GM10266 (cell line): ENCODE results near the gene SUFU.
A peak's percentile ranks its signal among the peaks of the same experiment; 100 is the strongest.

Experiments
- DNase-seq: peaks from one replicate; pipeline ENCODE4 v3.0.0; 2012; ENCODE audit errors: extremely low spot score
- TF ChIP-seq, protein P1 (sequence below): IDR thresholded peaks from 2 replicates; pipeline ENCODE4 v1.5.1; 2012; ENCODE audit warnings: mild to moderate bottlenecking, low read depth; ENCODE audit not compliant: control insufficient read depth, insufficient read depth; ENCODE audit errors: missing control alignments

The SUFU gene

DNA sequence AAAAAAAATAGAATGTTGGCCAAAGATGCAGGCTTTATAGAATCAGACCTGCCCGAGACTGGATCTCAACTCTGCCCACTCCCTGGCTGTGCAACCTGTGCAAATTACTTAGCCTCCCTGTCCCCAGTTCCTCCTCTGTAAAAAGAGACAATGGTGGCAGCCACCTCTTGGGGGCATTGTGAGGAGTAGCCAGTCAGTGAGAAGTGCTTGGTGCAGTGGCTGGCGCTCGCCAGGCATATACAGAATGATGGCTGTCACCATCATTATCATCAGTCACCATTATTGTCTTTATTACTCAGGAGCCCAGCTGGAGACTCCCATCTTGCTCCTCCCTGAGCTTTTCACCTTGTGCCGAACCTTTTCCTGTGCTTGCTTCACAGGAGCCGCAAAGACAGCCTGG, 111.1 kb downstream of the SUFU start:
- TF ChIP-seq, protein P1, sequence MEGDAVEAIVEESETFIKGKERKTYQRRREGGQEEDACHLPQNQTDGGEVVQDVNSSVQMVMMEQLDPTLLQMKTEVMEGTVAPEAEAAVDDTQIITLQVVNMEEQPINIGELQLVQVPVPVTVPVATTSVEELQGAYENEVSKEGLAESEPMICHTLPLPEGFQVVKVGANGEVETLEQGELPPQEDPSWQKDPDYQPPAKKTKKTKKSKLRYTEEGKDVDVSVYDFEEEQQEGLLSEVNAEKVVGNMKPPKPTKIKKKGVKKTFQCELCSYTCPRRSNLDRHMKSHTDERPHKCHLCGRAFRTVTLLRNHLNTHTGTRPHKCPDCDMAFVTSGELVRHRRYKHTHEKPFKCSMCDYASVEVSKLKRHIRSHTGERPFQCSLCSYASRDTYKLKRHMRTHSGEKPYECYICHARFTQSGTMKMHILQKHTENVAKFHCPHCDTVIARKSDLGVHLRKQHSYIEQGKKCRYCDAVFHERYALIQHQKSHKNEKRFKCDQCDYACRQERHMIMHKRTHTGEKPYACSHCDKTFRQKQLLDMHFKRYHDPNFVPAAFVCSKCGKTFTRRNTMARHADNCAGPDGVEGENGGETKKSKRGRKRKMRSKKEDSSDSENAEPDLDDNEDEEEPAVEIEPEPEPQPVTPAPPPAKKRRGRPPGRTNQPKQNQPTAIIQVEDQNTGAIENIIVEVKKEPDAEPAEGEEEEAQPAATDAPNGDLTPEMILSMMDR: no peak
- no peak for DNase-seq

DNA sequence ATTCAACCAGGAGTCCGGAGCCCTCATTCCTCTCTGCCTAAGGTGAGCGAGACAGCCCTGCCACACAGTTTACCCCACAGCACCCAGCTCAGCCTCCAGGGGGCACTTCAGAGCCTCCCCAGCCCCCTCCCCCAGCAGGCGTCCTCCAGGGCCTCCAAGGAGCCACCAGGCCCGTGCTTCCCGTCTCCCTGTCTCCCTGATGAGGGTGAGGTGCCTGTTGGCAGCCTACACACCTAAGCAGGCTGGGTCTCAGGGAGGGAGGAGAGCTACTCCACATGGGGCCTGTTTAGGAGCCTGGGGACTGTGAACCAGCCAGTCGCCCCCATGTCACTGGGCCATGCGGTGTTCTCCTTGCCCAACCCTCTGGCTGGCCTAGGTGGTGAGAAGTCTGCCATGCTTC, 111.6 kb downstream of the SUFU start:
- TF ChIP-seq, protein P1: no peak
- no peak for DNase-seq

DNA sequence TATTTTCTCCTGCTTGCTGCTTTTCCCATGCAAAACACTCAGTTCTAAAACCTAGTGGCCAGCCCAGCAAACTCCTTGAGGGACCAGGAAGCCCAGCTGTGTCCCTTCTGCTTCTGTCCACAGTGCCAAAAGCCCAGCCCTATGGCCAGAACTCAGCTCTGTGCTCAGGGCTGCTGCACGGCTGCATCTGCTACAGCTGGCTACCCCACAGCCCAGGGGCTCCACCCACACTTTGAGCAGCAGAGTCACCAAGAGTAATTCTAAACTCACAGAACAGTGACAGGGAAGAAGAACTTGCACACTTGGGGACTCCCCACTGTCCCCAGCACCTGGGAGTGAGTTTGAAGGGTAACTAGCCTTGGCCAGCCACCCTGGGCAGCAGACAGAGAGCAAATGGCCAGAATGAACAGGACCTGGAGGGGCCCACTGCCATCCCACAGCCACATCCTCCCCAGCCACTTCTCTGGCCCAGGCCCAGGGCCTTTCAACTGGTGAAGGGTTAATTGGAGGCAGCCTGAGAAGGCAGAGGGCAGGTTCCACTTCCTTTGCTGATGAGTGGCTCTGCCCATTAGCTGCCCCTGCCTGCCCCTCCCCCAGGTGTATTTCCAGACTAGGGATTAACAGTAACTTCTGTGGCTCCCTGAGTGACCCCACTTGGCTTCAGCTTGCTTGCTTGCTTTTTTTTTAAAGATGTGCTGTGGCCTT, 112.4 kb downstream of the SUFU start:
- peak; percentile 78 for DNase-seq
- TF ChIP-seq, protein P1: no peak

DNA sequence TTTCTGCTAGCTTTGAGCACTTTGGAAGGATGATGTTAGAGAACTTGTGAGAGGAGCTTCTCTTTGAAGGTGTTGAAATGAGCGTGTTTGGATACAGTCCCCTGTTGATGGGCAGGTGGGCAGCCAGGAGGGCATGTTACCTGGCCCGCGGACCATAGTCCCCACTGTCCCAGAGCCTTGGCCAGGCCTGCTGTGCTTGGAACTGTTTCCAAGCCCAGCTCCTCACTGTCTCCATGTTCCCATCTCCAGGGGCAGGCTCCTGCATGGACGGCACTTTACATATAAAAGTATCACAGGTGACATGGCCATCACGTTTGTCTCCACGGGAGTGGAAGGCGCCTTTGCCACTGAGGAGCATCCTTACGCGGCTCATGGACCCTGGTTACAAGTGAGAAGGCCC, 113.3 kb downstream of the SUFU start:
- DNase-seq: no peak
- TF ChIP-seq, protein P1: no peak

DNA sequence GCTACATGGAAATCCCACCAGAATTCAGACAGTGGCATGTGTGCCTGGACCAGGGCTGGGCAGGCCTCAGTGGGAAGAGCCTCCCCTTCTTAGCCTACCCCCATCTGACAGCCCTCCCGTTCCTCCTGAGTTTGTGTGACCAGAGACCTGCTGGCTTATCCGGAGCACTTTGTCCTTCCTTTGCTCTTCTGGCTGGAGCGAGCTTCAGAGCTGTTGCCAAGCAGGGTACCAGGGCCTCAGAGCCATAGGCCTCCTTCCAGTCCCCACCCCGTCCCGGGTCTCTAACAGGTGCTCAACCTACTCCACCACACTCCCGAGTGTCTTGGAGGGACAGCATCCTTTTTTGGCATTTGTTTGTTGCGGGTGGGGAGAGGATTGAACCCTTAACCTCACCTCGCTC, 114.0 kb downstream of the SUFU start:
- TF ChIP-seq, protein P1: no peak
- DNase-seq: no peak

DNA sequence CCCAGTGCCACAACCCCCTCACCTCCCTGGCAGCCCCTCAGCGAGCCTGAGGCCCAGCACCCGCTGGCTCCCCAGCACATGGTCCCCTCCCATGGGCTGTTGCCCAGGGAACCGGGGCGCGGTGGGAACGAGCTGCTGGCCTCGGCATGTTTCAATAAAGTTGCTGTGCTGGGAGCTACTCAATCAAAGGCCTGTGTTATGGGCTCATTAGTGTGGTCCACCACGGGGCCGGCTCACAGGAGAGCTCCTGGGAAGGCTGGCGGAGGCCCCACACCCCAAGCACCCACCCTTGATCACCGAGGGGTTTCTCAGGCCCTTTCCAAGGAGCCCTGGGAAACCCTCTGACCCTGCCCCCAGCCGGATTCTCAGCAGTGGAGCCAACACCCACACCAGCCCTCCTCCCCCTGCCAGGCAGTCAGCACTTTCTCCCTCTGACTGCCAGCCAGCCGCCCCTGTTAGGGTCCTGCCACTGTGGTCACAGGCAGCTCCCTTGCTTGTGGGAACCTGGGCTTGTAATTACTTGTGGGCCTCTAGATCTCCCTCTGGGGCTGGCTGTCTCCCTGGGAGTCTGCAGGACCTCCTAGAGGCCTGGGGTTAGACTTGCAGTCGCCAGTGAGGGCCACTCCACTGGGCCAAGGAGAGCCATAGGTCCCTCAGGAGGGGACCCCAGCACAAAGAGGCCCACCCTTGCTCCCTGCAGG, 115.7 kb downstream of the SUFU start:
- TF ChIP-seq, protein P1: no peak
- DNase-seq: no peak

DNA sequence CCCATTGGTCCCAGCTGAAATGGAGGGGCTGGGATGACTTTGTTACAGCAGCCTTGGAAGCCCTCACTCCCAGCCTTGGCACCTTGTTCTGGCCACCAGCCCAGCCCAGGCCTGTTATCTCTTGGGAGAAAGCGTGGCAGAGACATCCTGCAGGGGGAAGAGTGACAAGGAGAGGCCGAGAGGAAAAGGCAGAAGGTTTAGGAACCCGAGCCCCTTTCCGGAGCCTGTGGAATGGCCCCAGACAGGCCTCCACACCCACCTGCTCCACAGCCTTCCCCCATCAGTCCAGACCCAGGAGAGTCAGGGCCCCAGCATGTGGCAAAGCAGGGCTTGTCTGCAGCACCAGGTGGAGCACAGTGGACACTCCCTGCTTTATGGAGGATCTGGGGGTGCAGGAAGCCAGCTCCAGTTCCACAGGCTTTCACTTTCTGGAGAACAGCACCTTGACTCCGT, 116.4 kb downstream of the SUFU start:
- TF ChIP-seq, protein P1: no peak
- DNase-seq: no peak
